ENCODE data around the gene ZNRD2. TPM values are rescaled to one million over a fixed set of nuclear protein-coding genes. Genes with fewer than 3 reads are reported as not detected.

The ZNRD2 gene
- total and polyA plus RNA-seq, 4 donors = 21.7 to 42.5 (median 33.2) TPM

- intact Hi-C loops (cut with DNase I) = loop anchor here in 1 of 2 donors (5.0 kb wide), 1 partner anchor 157 kb away; the partner anchor contains the start of gene NEAT1
- H3K36me3 ChIP-seq (ENCODE audit: control insufficient read depth in 1 of 2, insufficient read depth in 2 of 2, low read length in 1 of 2) = peaks cover 5 to 10% of the 10 kb centered on the region in 2 donors
- H3K27me3 ChIP-seq (ENCODE audit: control insufficient read depth in 1 of 2, insufficient read depth in 2 of 2, low read length in 1 of 2) = no peaks in the 10 kb centered on the region
- ATAC-seq (ENCODE audit: low FRiP score) = no peak
- 81 to 89% methylated on average over 3 to 4 of the region's 4 CpGs for WGBS, 2 donors
- H3K9me3 ChIP-seq (ENCODE audit: control insufficient read depth, low read length) = no peaks in the 10 kb centered on the region
- no peak overlapping the region for H3K27ac ChIP-seq (ENCODE audit: low read depth in 1 of 2, low read length in 2 of 2)
- H3K4me1 ChIP-seq (ENCODE audit: control insufficient read depth in 1 of 2, insufficient read depth in 2 of 2, low read length in 2 of 2) = no peaks in the 10 kb centered on the region
- no peak for DNase-seq
- H3K4me3 ChIP-seq (ENCODE audit: low read length in 2 of 2) = no peak overlapping the region
Observed at GRCh38 chr11:65579291-65579690, 9.0 kb downstream of the ZNRD2 start.

GRCh38 chr11:65580031-65580692 is 9.9 kb downstream of the ZNRD2 start:
- H3K27me3 ChIP-seq (ENCODE audit: control insufficient read depth in 1 of 2, insufficient read depth in 2 of 2, low read length in 1 of 2) = no peaks in the 10 kb centered on the region
- intact Hi-C loops (cut with DNase I) = no loop called here
- H3K4me3 ChIP-seq (ENCODE audit: low read length in 2 of 2) = no peak overlapping the region
- ATAC-seq (ENCODE audit: low FRiP score) (no peak), DNase-seq (no peak)
- 84 to 85% methylated on average over 18 to 19 of the region's 19 CpGs for WGBS, 2 donors
- H3K9me3 ChIP-seq (ENCODE audit: control insufficient read depth, low read length) = no peaks in the 10 kb centered on the region
- no peak overlapping the region for H3K27ac ChIP-seq (ENCODE audit: low read depth in 1 of 2, low read length in 2 of 2)
- peaks cover 5 to 10% of the 10 kb centered on the region in 2 donors for H3K36me3 ChIP-seq (ENCODE audit: control insufficient read depth in 1 of 2, insufficient read depth in 2 of 2, low read length in 1 of 2)
- H3K4me1 ChIP-seq (ENCODE audit: control insufficient read depth in 1 of 2, insufficient read depth in 2 of 2, low read length in 2 of 2) = no peaks in the 10 kb centered on the region

GRCh38 chr11:65580756-65581155 is 10.5 kb downstream of the ZNRD2 start:
- H3K9me3 ChIP-seq (ENCODE audit: control insufficient read depth, low read length) = no peaks in the 10 kb centered on the region
- ATAC-seq (ENCODE audit: low FRiP score) (no peak), DNase-seq (no peak)
- WGBS, 2 donors = 88% methylated on average over 6 to 8 of the region's 8 CpGs
- peaks cover 5 to 10% of the 10 kb centered on the region in 2 donors for H3K36me3 ChIP-seq (ENCODE audit: control insufficient read depth in 1 of 2, insufficient read depth in 2 of 2, low read length in 1 of 2)
- no peak overlapping the region for H3K27ac ChIP-seq (ENCODE audit: low read depth in 1 of 2, low read length in 2 of 2)
- intact Hi-C loops (cut with DNase I) = no loop called here
- H3K27me3 ChIP-seq (ENCODE audit: control insufficient read depth in 1 of 2, insufficient read depth in 2 of 2, low read length in 1 of 2) = no peaks in the 10 kb centered on the region
- no peaks in the 10 kb centered on the region for H3K4me1 ChIP-seq (ENCODE audit: control insufficient read depth in 1 of 2, insufficient read depth in 2 of 2, low read length in 2 of 2)
- no peak overlapping the region for H3K4me3 ChIP-seq (ENCODE audit: low read length in 2 of 2)

GRCh38 chr11:65581928-65582327 is 11.7 kb downstream of the ZNRD2 start:
- DNase-seq (no peak), ATAC-seq (ENCODE audit: low FRiP score) (no peak)
- 76 to 84% methylated on average over 3 of the region's 3 CpGs for WGBS, 2 donors
- Histone ChIP-seq H3K9me3 (ENCODE audit: control insufficient read depth, low read length) (no peaks in the 10 kb centered on the region), H3K27me3 (ENCODE audit: control insufficient read depth in 1 of 2, insufficient read depth in 2 of 2, low read length in 1 of 2) (no peaks in the 10 kb centered on the region), H3K27ac (ENCODE audit: low read depth in 1 of 2, low read length in 2 of 2) (no peak overlapping the region), H3K4me1 (ENCODE audit: control insufficient read depth in 1 of 2, insufficient read depth in 2 of 2, low read length in 2 of 2) (no peaks in the 10 kb centered on the region), H3K36me3 (ENCODE audit: control insufficient read depth in 1 of 2, insufficient read depth in 2 of 2, low read length in 1 of 2) (peaks cover 5 to 10% of the 10 kb centered on the region in 2 donors), H3K4me3 (ENCODE audit: low read length in 2 of 2) (no peak overlapping the region)
- intact Hi-C loops (cut with DNase I) = no loop called here

GRCh38 chr11:65583589-65583988 is 13.3 kb downstream of the ZNRD2 start:
- Histone ChIP-seq H3K27me3 (ENCODE audit: control insufficient read depth in 1 of 2, insufficient read depth in 2 of 2, low read length in 1 of 2) (no peaks in the 10 kb centered on the region), H3K36me3 (ENCODE audit: control insufficient read depth in 1 of 2, insufficient read depth in 2 of 2, low read length in 1 of 2) (peaks cover 5 to 10% of the 10 kb centered on the region in 2 donors), H3K4me3 (ENCODE audit: low read length in 2 of 2) (no peak overlapping the region), H3K27ac (ENCODE audit: low read depth in 1 of 2, low read length in 2 of 2) (no peak overlapping the region), H3K4me1 (ENCODE audit: control insufficient read depth in 1 of 2, insufficient read depth in 2 of 2, low read length in 2 of 2) (peaks cover 0 to 2% of the 10 kb centered on the region in 2 donors), H3K9me3 (ENCODE audit: control insufficient read depth, low read length) (no peaks in the 10 kb centered on the region)
- WGBS, 2 donors = 87% methylated on average over 10 of the region's 10 CpGs
- ATAC-seq (ENCODE audit: low FRiP score) (no peak), DNase-seq (peak in 1 of 2 donors; percentile 78)
- intact Hi-C loops (cut with DNase I) = no loop called here

- Histone ChIP-seq H3K4me3 (ENCODE audit: low read length in 2 of 2) (no peak overlapping the region), H3K4me1 (ENCODE audit: control insufficient read depth in 1 of 2, insufficient read depth in 2 of 2, low read length in 2 of 2) (peaks cover 0 to 2% of the 10 kb centered on the region in 2 donors), H3K27ac (ENCODE audit: low read depth in 1 of 2, low read length in 2 of 2) (no peak overlapping the region), H3K36me3 (ENCODE audit: control insufficient read depth in 1 of 2, insufficient read depth in 2 of 2, low read length in 1 of 2) (peaks cover 5 to 10% of the 10 kb centered on the region in 2 donors), H3K27me3 (ENCODE audit: control insufficient read depth in 1 of 2, insufficient read depth in 2 of 2, low read length in 1 of 2) (no peaks in the 10 kb centered on the region), H3K9me3 (ENCODE audit: control insufficient read depth, low read length) (no peaks in the 10 kb centered on the region)
- ATAC-seq (ENCODE audit: low FRiP score) (no peak), DNase-seq (no peak)
- WGBS, 2 donors = 76 to 79% methylated on average over 8 of the region's 8 CpGs
- intact Hi-C loops (cut with DNase I) = no loop called here
Observed at GRCh38 chr11:65584106-65584505, 13.8 kb downstream of the ZNRD2 start.

- no peak overlapping the region for H3K4me3 ChIP-seq (ENCODE audit: low read length in 2 of 2)
- no peaks in the 10 kb centered on the region for H3K9me3 ChIP-seq (ENCODE audit: control insufficient read depth, low read length)
- intact Hi-C loops (cut with DNase I) = no loop called here
- H3K27me3 ChIP-seq (ENCODE audit: control insufficient read depth in 1 of 2, insufficient read depth in 2 of 2, low read length in 1 of 2) = no peaks in the 10 kb centered on the region
- ATAC-seq (ENCODE audit: low FRiP score) (no peak), DNase-seq (no peak)
- H3K4me1 ChIP-seq (ENCODE audit: control insufficient read depth in 1 of 2, insufficient read depth in 2 of 2, low read length in 2 of 2) = peaks cover 0 to 2% of the 10 kb centered on the region in 2 donors
- peaks cover 5 to 10% of the 10 kb centered on the region in 2 donors for H3K36me3 ChIP-seq (ENCODE audit: control insufficient read depth in 1 of 2, insufficient read depth in 2 of 2, low read length in 1 of 2)
- 75 to 77% methylated on average over 44 to 46 of the region's 46 CpGs for WGBS, 2 donors
- H3K27ac ChIP-seq (ENCODE audit: low read depth in 1 of 2, low read length in 2 of 2) = no peak overlapping the region
Observed at GRCh38 chr11:65584723-65585171, 14.5 kb downstream of the ZNRD2 start.

- intact Hi-C loops (cut with DNase I) = no loop called here
- H3K27ac ChIP-seq (ENCODE audit: low read depth in 1 of 2, low read length in 2 of 2) = no peak overlapping the region
- no peaks in the 10 kb centered on the region for H3K9me3 ChIP-seq (ENCODE audit: control insufficient read depth, low read length)
- peaks cover 5 to 14% of the 10 kb centered on the region in 2 donors for H3K36me3 ChIP-seq (ENCODE audit: control insufficient read depth in 1 of 2, insufficient read depth in 2 of 2, low read length in 1 of 2)
- no peaks in the 10 kb centered on the region for H3K27me3 ChIP-seq (ENCODE audit: control insufficient read depth in 1 of 2, insufficient read depth in 2 of 2, low read length in 1 of 2)
- H3K4me3 ChIP-seq (ENCODE audit: low read length in 2 of 2) = no peak overlapping the region
- WGBS, 2 donors = 75 to 76% methylated on average over 50 to 51 of the region's 51 CpGs
- peaks cover 0 to 2% of the 10 kb centered on the region in 2 donors for H3K4me1 ChIP-seq (ENCODE audit: control insufficient read depth in 1 of 2, insufficient read depth in 2 of 2, low read length in 2 of 2)
- DNase-seq = no peak
- ATAC-seq (ENCODE audit: low FRiP score) = no peak
Observed at GRCh38 chr11:65585396-65586246, 15.3 kb downstream of the ZNRD2 start.
